WERI-Rb-1 (cell line): ENCODE results near the gene APCDD1L.

ENCODE experiments used
- DNase-seq: peaks from one replicate; pipeline ENCODE4 v3.0.0-alpha.2; 2020
- H3K27ac ChIP-seq: fragments of 250-450 bp; sonication (Bioruptor Pico); 2 replicates; pipeline ENCODE4 v1.5.1; 2020; ENCODE audit warnings: mild to moderate bottlenecking, moderate library complexity
- H3K27me3 ChIP-seq: fragments of 250-450 bp; sonication (Bioruptor Pico); 2 replicates; pipeline ENCODE4 v1.5.1; 2021; ENCODE audit warnings: mild to moderate bottlenecking, low read depth, moderate library complexity; ENCODE audit not compliant: insufficient read depth, severe bottlenecking
- H3K36me3 ChIP-seq: fragments of 250-450 bp; sonication (Bioruptor Pico); 2 replicates; pipeline ENCODE4 v1.5.1; 2020; ENCODE audit warnings: mild to moderate bottlenecking, moderate library complexity
- H3K4me3 ChIP-seq: 2 replicates; pipeline ENCODE4 v1.5.1; 2011; ENCODE audit warnings: low read depth, mild to moderate bottlenecking, control low read depth, low read length
- H3K9me3 ChIP-seq: fragments of 250-450 bp; sonication (Bioruptor Pico); 2 replicates; pipeline ENCODE4 v1.5.1; 2021; ENCODE audit warnings: mild to moderate bottlenecking, moderate library complexity; ENCODE audit not compliant: severe bottlenecking
- CTCF ChIP-seq: IDR thresholded peaks from 2 replicates; pipeline ENCODE4 v1.5.1; 2011; ENCODE audit warnings: low read depth, mild to moderate bottlenecking, control low read depth, inconsistent platforms, low read length

APCDD1L gene

GRCh38 chr20:58449681-58450221, 65.4 kb downstream of the APCDD1L start:
- no peak for DNase-seq
- no peak overlapping the region for H3K27ac ChIP-seq
- no peaks in the 10 kb centered on the region for H3K27me3 ChIP-seq
- H3K4me3 ChIP-seq: no peak overlapping the region
- no peaks in the 10 kb centered on the region for H3K9me3 ChIP-seq
- no peak for TF ChIP-seq CTCF
- H3K36me3 ChIP-seq: peaks cover 14% of the 10 kb centered on the region

- TF ChIP-seq CTCF: no peak
- H3K4me3 ChIP-seq: no peak overlapping the region
- H3K27me3 ChIP-seq: no peaks in the 10 kb centered on the region
- no peaks in the 10 kb centered on the region for H3K9me3 ChIP-seq
- DNase-seq: no peak
- H3K27ac ChIP-seq: no peak overlapping the region
- peaks cover 22% of the 10 kb centered on the region for H3K36me3 ChIP-seq
Observed at GRCh38 chr20:58448958-58449357, 66.2 kb downstream of the APCDD1L start.

GRCh38 chr20:58447511-58448391, 67.4 kb downstream of the APCDD1L start:
- H3K36me3 ChIP-seq: peaks cover 28% of the 10 kb centered on the region
- no peak overlapping the region for H3K27ac ChIP-seq
- no peaks in the 10 kb centered on the region for H3K9me3 ChIP-seq
- H3K27me3 ChIP-seq: no peaks in the 10 kb centered on the region
- peak; percentile 66 for DNase-seq
- no peak overlapping the region for H3K4me3 ChIP-seq
- TF ChIP-seq CTCF: peak; percentile 67

GRCh38 chr20:58446960-58447265, 68.3 kb downstream of the APCDD1L start:
- DNase-seq: no peak
- peaks cover 31% of the 10 kb centered on the region for H3K36me3 ChIP-seq
- no peak for TF ChIP-seq CTCF
- H3K4me3 ChIP-seq: no peak overlapping the region
- no peaks in the 10 kb centered on the region for H3K27me3 ChIP-seq
- H3K27ac ChIP-seq: no peak overlapping the region
- no peaks in the 10 kb centered on the region for H3K9me3 ChIP-seq

- H3K27me3 ChIP-seq: no peaks in the 10 kb centered on the region
- H3K36me3 ChIP-seq: peaks cover 33% of the 10 kb centered on the region
- H3K9me3 ChIP-seq: no peaks in the 10 kb centered on the region
- no peak overlapping the region for H3K4me3 ChIP-seq
- DNase-seq: no peak
- no peak for TF ChIP-seq CTCF
- no peak overlapping the region for H3K27ac ChIP-seq
Observed at GRCh38 chr20:58446264-58446959, 68.8 kb downstream of the APCDD1L start.
